Measurements from ENCODE around the gene IL17RB.

- TF ChIP-seq CTCF (conservative IDR thresholded peaks at IDR 0.05; ENCODE audit: low read length) (no peak), EZH2phosphoT487 (IDR thresholded peaks at IDR 0.05; ENCODE audit: borderline replicate concordance, low read depth, low read length) (no peak)
Measured at GRCh38 chr3:53880396-53881345, 34.3 kb downstream of the IL17RB start.

Measured in OCI-LY7 (cell line).